ENCODE measurements around the gene UGT1A9.
"Not testable (repeated sequence)": the region's sequence is repeated elsewhere in the genome, so short reads cannot be mapped to it uniquely, and the experiment has no call there.

Gene UGT1A9

GRCh38 chr2:233711312-233712008 is 39.8 kb downstream of the UGT1A9 start:
- DNase-seq (ENCODE audit: low read depth), result peak; percentile 40

GRCh38 chr2:233712611-233713261 is 41.0 kb downstream of the UGT1A9 start, which contains the start of gene UGT1A5:
UGT1A5 (plus strand) TSS chr2:233712907; CDS start chr2:233712992, 85 bp downstream.
- DNase-seq (ENCODE audit: low read depth), result no peak

- DNase-seq (ENCODE audit: low read depth), result no peak
Measured at GRCh38 chr2:233713262-233713615, 41.5 kb downstream of the UGT1A9 start.

- no peak for DNase-seq (ENCODE audit: low read depth)
Measured at GRCh38 chr2:233714121-233714520, 42.4 kb downstream of the UGT1A9 start.

GRCh38 chr2:233718552-233718951 is 46.9 kb downstream of the UGT1A9 start, which contains the start of gene UGT1A4:
UGT1A4 (plus strand) TSS chr2:233718736; CDS start chr2:233718821, 85 bp downstream.
- DNase-seq (ENCODE audit: low read depth), result no peak

- no peak for DNase-seq (ENCODE audit: low read depth)
Measured at GRCh38 chr2:233728723-233729301, 57.1 kb downstream of the UGT1A9 start, which contains the start of gene UGT1A3. UGT1A3 (plus strand) TSS chr2:233729042; CDS start chr2:233729127, 85 bp downstream.

- DNase-seq (ENCODE audit: low read depth), result not testable (repeated sequence)
Measured at GRCh38 chr2:233736868-233737653, 65.4 kb downstream of the UGT1A9 start.

GRCh38 chr2:233740870-233741269 is 69.2 kb downstream of the UGT1A9 start:
- DNase-seq (ENCODE audit: low read depth), result no peak

- DNase-seq (ENCODE audit: low read depth), result no peak
Measured at GRCh38 chr2:233743464-233744259, 72.0 kb downstream of the UGT1A9 start.

- DNase-seq (ENCODE audit: low read depth), result no peak
Measured at GRCh38 chr2:233745073-233745755, 73.5 kb downstream of the UGT1A9 start.

- DNase-seq (ENCODE audit: low read depth), result not testable (repeated sequence)
Measured at GRCh38 chr2:233745838-233746237, 74.1 kb downstream of the UGT1A9 start.

GRCh38 chr2:233746475-233747282 is 75.0 kb downstream of the UGT1A9 start:
- no peak for DNase-seq (ENCODE audit: low read depth)

GRCh38 chr2:233747283-233747544 is 75.5 kb downstream of the UGT1A9 start:
- DNase-seq (ENCODE audit: low read depth), result no peak

GRCh38 chr2:233750689-233751088 is 79.0 kb downstream of the UGT1A9 start:
- not testable (repeated sequence) for DNase-seq (ENCODE audit: low read depth)

- not testable (repeated sequence) for DNase-seq (ENCODE audit: low read depth)
Measured at GRCh38 chr2:233751212-233752009, 79.7 kb downstream of the UGT1A9 start.

- DNase-seq (ENCODE audit: low read depth), result no peak
Measured at GRCh38 chr2:233754872-233755611, 83.3 kb downstream of the UGT1A9 start.

GRCh38 chr2:233756429-233757081 is 84.9 kb downstream of the UGT1A9 start:
- no peak for DNase-seq (ENCODE audit: low read depth)

- DNase-seq (ENCODE audit: low read depth), result no peak
Measured at GRCh38 chr2:233758141-233758540, 86.4 kb downstream of the UGT1A9 start.

All from activated T-helper 9 cell treated with anti-CD3 and anti-CD28 coated beads, Interleukin-2, amount 50 U/mL, for 16 hours (primary cell).